K562 (cell line): ENCODE results near the gene VIM.

Experiments used
- RCOR1 ChIP-seq, 2 experiments: IDR thresholded peaks; 2 replicates each; pipeline ENCODE4 v1.6.1; 2012; ENCODE audit warnings: low read depth in 2 of 2, low read length in 2 of 2, borderline replicate concordance in 1 of 2, improper control_type of control experiment in 1 of 2
- SAP30 ChIP-seq: fragments of 200-600 bp; sonication (generic); IDR thresholded peaks from 2 replicates; pipeline ENCODE4 v1.6.1; 2012; ENCODE audit warnings: borderline replicate concordance, low read depth, mild to moderate bottlenecking, moderate library complexity, low read length, control low read depth, inconsistent platforms; ENCODE audit not compliant: insufficient read depth, poor library complexity, severe bottlenecking
- ZNF174 ChIP-seq: fragments of 250-450 bp; sonication (Bioruptor Pico); IDR thresholded peaks from 2 replicates; pipeline ENCODE4 v1.4.0; 2020; ENCODE audit warnings: mild to moderate bottlenecking
- TF ChIP-seq, protein P1 (sequence below): sonication (generic); IDR thresholded peaks from 2 replicates; pipeline ENCODE4 v1.6.1; 2016

DNA sequence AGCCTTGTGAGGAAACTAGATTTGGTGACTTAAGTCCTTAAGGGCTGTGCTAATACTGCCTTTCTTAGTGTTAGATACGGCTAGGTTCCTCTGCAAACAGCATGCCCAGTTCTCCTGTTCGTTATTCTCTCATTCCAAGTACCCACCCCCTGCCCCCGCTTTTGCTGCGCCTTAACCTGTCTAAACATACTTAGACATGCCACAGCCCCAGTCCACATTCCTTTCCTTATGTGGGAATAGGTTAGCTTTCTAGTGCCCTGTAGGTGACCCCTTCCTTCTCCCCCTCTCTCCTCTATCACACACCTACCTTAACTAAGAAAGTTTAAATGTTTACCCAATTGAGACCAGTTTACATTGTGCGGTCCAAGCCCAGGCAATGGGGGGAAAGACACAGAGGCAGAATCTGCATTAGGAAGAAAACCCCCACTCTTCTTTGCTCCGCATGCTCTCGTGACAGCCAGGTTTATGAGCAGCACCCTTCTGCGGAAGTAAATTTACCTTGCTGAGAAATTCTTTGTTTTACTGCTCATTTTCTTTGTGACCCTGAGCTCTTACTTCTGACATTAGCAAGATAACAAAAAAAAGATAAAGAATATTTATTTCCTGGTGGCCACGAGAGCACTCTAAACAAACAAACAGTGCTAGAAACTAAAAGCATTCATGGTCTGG, 48.8 kb downstream of the VIM start:
- TF ChIP-seq, protein P1, sequence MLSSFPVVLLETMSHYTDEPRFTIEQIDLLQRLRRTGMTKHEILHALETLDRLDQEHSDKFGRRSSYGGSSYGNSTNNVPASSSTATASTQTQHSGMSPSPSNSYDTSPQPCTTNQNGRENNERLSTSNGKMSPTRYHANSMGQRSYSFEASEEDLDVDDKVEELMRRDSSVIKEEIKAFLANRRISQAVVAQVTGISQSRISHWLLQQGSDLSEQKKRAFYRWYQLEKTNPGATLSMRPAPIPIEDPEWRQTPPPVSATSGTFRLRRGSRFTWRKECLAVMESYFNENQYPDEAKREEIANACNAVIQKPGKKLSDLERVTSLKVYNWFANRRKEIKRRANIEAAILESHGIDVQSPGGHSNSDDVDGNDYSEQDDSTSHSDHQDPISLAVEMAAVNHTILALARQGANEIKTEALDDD: no peak
- no peak for TF ChIP-seq RCOR1 (IDR thresholded peaks at IDR 0.05; ENCODE audit: borderline replicate concordance in 1 of 2, low read depth in 2 of 2, low read length in 2 of 2)
- TF ChIP-seq ZNF174 (CRISPR knock-in tag): no peak
- TF ChIP-seq SAP30: no peak
